Measurements from ENCODE around the gene SLC27A5. TPM values are rescaled to one million over a fixed set of nuclear protein-coding genes. Genes with fewer than 3 reads are reported as not detected.

Gene SLC27A5
- total and polyA plus RNA-seq, 2 of the 13 experiments (the other 11 are each of a cell fraction or from before 2014, with no cell fraction given), result 30.3 to 40.2 TPM

DNA sequence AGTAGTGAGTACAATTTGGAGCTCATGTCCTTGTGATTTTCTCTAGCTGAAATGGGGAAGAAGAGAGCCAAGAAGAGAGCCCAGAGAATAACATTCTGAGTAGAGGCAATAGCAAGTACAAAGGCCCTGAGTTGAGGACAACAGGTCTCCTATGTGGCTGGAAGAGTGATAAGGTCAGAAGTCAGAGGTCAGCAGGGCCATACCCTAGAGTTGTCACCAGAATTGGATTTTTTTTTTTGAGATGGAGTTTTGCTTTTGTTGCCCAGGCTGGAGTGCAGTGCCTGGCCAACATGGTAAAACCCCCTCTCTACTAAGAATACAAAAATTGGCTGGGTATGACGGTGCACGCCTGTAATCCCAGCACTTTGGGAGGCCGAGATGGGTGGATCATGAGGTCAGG, 24.1 kb upstream of the SLC27A5 start (continued):
- TF ChIP-seq ZNF609 (CRISPR knock-in tag; IDR thresholded peaks at IDR 0.05; ENCODE audit: borderline replicate concordance), result no peak
- TF ChIP-seq, protein P1, sequence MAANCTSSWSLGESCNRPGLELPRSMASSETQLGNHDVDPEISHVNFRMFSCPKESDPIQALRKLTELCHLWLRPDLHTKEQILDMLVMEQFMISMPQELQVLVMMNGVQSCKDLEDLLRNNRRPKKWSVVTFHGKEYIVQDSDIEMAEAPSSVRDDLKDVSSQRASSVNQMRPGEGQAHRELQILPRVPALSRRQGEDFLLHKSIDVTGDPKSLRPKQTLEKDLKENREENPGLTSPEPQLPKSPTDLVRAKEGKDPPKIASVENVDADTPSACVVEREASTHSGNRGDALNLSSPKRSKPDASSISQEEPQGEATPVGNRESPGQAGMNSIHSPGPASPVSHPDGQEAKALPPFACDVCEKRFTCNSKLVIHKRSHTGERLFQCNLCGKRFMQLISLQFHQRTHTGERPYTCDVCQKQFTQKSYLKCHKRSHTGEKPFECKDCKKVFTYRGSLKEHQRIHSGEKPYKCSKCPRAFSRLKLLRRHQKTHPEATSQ (CRISPR knock-in tag; IDR thresholded peaks at IDR 0.05; ENCODE audit: borderline replicate concordance), result no peak
- no peak for TF ChIP-seq ELF4 (CRISPR knock-in tag; IDR thresholded peaks at IDR 0.05; ENCODE audit: borderline replicate concordance)
- TF ChIP-seq TAF15 (IDR thresholded peaks at IDR 0.05; ENCODE audit: low read depth, low read length, poor library complexity, severe bottlenecking), result no peak
- TF ChIP-seq, protein P2, sequence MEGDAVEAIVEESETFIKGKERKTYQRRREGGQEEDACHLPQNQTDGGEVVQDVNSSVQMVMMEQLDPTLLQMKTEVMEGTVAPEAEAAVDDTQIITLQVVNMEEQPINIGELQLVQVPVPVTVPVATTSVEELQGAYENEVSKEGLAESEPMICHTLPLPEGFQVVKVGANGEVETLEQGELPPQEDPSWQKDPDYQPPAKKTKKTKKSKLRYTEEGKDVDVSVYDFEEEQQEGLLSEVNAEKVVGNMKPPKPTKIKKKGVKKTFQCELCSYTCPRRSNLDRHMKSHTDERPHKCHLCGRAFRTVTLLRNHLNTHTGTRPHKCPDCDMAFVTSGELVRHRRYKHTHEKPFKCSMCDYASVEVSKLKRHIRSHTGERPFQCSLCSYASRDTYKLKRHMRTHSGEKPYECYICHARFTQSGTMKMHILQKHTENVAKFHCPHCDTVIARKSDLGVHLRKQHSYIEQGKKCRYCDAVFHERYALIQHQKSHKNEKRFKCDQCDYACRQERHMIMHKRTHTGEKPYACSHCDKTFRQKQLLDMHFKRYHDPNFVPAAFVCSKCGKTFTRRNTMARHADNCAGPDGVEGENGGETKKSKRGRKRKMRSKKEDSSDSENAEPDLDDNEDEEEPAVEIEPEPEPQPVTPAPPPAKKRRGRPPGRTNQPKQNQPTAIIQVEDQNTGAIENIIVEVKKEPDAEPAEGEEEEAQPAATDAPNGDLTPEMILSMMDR (CRISPR knock-in tag; IDR thresholded peaks at IDR 0.05), result no peak
- TF ChIP-seq, protein P3, sequence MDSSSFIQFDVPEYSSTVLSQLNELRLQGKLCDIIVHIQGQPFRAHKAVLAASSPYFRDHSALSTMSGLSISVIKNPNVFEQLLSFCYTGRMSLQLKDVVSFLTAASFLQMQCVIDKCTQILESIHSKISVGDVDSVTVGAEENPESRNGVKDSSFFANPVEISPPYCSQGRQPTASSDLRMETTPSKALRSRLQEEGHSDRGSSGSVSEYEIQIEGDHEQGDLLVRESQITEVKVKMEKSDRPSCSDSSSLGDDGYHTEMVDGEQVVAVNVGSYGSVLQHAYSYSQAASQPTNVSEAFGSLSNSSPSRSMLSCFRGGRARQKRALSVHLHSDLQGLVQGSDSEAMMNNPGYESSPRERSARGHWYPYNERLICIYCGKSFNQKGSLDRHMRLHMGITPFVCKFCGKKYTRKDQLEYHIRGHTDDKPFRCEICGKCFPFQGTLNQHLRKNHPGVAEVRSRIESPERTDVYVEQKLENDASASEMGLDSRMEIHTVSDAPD (CRISPR knock-in tag; IDR thresholded peaks at IDR 0.05), result no peak
- no peak for TF ChIP-seq ZNF850 (CRISPR knock-in tag; conservative IDR thresholded peaks at IDR 0.05)
- TF ChIP-seq ZNF556 (CRISPR knock-in tag; IDR thresholded peaks at IDR 0.05; ENCODE audit: borderline replicate concordance), result no peak
- TF ChIP-seq SNAPC2 (CRISPR knock-in tag; IDR thresholded peaks at IDR 0.05), result no peak
- no peak for TF ChIP-seq SMC3 (IDR thresholded peaks at IDR 0.05; ENCODE audit: low read length)

All from HepG2 (cell line).